Thyroid gland (tissue), 4 donors: Measurements from ENCODE around the gene GZF1. TPM values are rescaled to one million over a fixed set of nuclear protein-coding genes. Genes with fewer than 3 reads are reported as not detected.

Source experiments
- DNase-seq, 2 donors: peaks; one replicate each; pipeline ENCODE4 v3.0.0-alpha.2; 2019
- H3K27ac ChIP-seq, 3 donors: fragments of 200-600 bp; sonication (generic); 1 replicate in 2 of 3; 2 replicates in 1 of 3; pipeline ENCODE4 v1.5.1; 2016 to 2019; ENCODE audit warnings: mild to moderate bottlenecking in 1 of 3, moderate library complexity in 1 of 3
- H3K27me3 ChIP-seq: fragments of 200-600 bp; sonication (generic); one replicate; pipeline ENCODE4 v1.5.1; 2019
- H3K36me3 ChIP-seq, 2 donors: fragments of 200-600 bp; sonication (generic); one replicate each; pipeline ENCODE4 v1.5.1; 2016 to 2019
- H3K4me1 ChIP-seq, 2 donors: fragments of 200-600 bp; sonication (generic); one replicate each; pipeline ENCODE4 v1.5.1; 2017 to 2019
- H3K4me3 ChIP-seq, 3 donors: fragments of 200-600 bp; sonication (generic); replicated peaks in 1 of 3; 1 replicate in 2 of 3; 2 replicates in 1 of 3; pipeline ENCODE4 v1.5.1; 2016; ENCODE audit warnings: mild to moderate bottlenecking in 1 of 3
- H3K9me3 ChIP-seq: fragments of 200-600 bp; sonication (generic); one replicate; pipeline ENCODE4 v1.5.1; 2017
- CTCF ChIP-seq, 6 experiments: fragments of 200-600 bp in 3 of 6; fragments of 450-650 bp in 3 of 6; sonication (generic) in 3 of 6; IDR thresholded peaks; one replicate each; pipeline ENCODE4 v1.5.1; 2016 to 2019; ENCODE audit warnings: antibody characterized with exemption in 6 of 6, mild to moderate bottlenecking in 2 of 6, inconsistent platforms in 1 of 6, moderate library complexity in 1 of 6
- POLR2A ChIP-seq, 2 donors: fragments of 450-650 bp; IDR thresholded peaks; one replicate each; pipeline ENCODE4 v1.6.1; 2017; ENCODE audit warnings: antibody characterized with exemption in 2 of 2, mild to moderate bottlenecking in 2 of 2, moderate library complexity in 1 of 2
- WGBS, 2 donors: methylation state at CpG; one replicate each; pipeline ENCODE4 v1.1.5; 2017; 5-methylcytosine and 5-hydroxymethylcytosine counted together
- intact Hi-C: fragments of 100-400 bp; cut with DNase I; formaldehyde crosslinking; loops from one replicate; pipeline ENCODE4 v1.15.1; 2023
- total RNA-seq, 4 donors: library from RNA; depleted of rRNA; stranded (reverse); fragments of >200 nt; gene quantifications; one replicate each; pipeline ENCODE4 v1.2.3, GENCODE V29; 2016

The GZF1 gene
- total RNA-seq, 4 donors from 2014 or later = 13.8 to 29.0 (median 15.4) TPM

- intact Hi-C loops = loop anchor here (5.0 kb wide), 1 partner anchor 61 kb away; the partner anchor contains the start of gene NAPB
- no peak for TF ChIP-seq CTCF (IDR thresholded peaks at IDR 0.05)
- no peak for TF ChIP-seq POLR2A (IDR thresholded peaks at IDR 0.05)
- H3K27me3 ChIP-seq = no peaks in the 10 kb centered on the region
- 2 to 3% methylated on average over 8 of the region's 8 CpGs for WGBS, 2 donors
- peak in 1 of 2 donors; percentile 13 for DNase-seq
- H3K27ac ChIP-seq = peak overlapping the region; percentile 99 to 100 (median 99)
- no peaks in the 10 kb centered on the region for H3K9me3 ChIP-seq
- H3K4me1 ChIP-seq = peaks cover 32 to 38% of the 10 kb centered on the region in 2 donors
- H3K36me3 ChIP-seq = peaks cover 11 to 16% of the 10 kb centered on the region in 2 donors
- peak overlapping the region; percentile 51 to 73 (median 73) for H3K4me3 ChIP-seq
These were observed 885 bp upstream of the GZF1 start for GRCh38 chr20:23361119-23361475.

GRCh38 chr20:23362392-23363256 lies 642 bp downstream of the GZF1 start:
- DNase-seq = peak; percentile 38 to 51
- intact Hi-C loops = loop anchor here (5.0 kb wide), 1 partner anchor 60 kb away; the partner anchor contains the start of gene NAPB
- Histone ChIP-seq H3K27ac (peak overlapping the region; percentile 70 to 94 (median 86)), H3K27me3 (no peaks in the 10 kb centered on the region), H3K9me3 (no peaks in the 10 kb centered on the region), H3K4me3 (peak overlapping the region; percentile 31 to 91 (median 67)), H3K36me3 (peaks cover 11 to 16% of the 10 kb centered on the region in 2 donors), H3K4me1 (peaks cover 33 to 34% of the 10 kb centered on the region in 2 donors)
- TF ChIP-seq CTCF (IDR thresholded peaks at IDR 0.05) (no peak), POLR2A (IDR thresholded peaks at IDR 0.05) (no peak)
- 6 to 15% methylated on average over 13 to 26 of the region's 50 CpGs for WGBS, 2 donors

- no peaks in the 10 kb centered on the region for H3K9me3 ChIP-seq
- H3K27ac ChIP-seq = no peak overlapping the region
- peaks cover 11 to 16% of the 10 kb centered on the region in 2 donors for H3K36me3 ChIP-seq
- H3K27me3 ChIP-seq = no peaks in the 10 kb centered on the region
- no peak overlapping the region for H3K4me3 ChIP-seq
- intact Hi-C loops = loop anchor here (5.0 kb wide), 1 partner anchor 59 kb away; the partner anchor contains the start of gene NAPB
- 54 to 63% methylated on average over 4 of the region's 4 CpGs for WGBS, 2 donors
- peaks cover 33 to 35% of the 10 kb centered on the region in 2 donors for H3K4me1 ChIP-seq
- no peak for TF ChIP-seq CTCF (IDR thresholded peaks at IDR 0.05)
- no peak for TF ChIP-seq POLR2A (IDR thresholded peaks at IDR 0.05)
- DNase-seq = peak; percentile 36 to 40
These were observed 1.3 kb downstream of the GZF1 start for GRCh38 chr20:23363257-23363649.

GRCh38 chr20:23365390-23366165 lies 3.6 kb downstream of the GZF1 start:
- intact Hi-C loops = no loop called here
- Histone ChIP-seq H3K36me3 (peaks cover 30 to 36% of the 10 kb centered on the region in 2 donors), H3K9me3 (no peaks in the 10 kb centered on the region), H3K4me3 (no peak overlapping the region), H3K27me3 (no peaks in the 10 kb centered on the region), H3K4me1 (peaks cover 28 to 30% of the 10 kb centered on the region in 2 donors), H3K27ac (no peak overlapping the region)
- no peak for TF ChIP-seq CTCF (IDR thresholded peaks at IDR 0.05)
- no peak for TF ChIP-seq POLR2A (IDR thresholded peaks at IDR 0.05)
- 93 to 96% methylated on average over 42 to 65 of the region's 65 CpGs for WGBS, 2 donors
- no peak for DNase-seq
